ENCODE data around the gene SRGAP2C. TPM values are rescaled to one million over a fixed set of nuclear protein-coding genes. Genes with fewer than 3 reads are reported as not detected.
"Not testable (repeated sequence)": the region's sequence is repeated elsewhere in the genome, so short reads cannot be mapped to it uniquely, and the experiment has no call there.

Gene SRGAP2C
- total and polyA plus RNA-seq, 4 donors = 1.9 to 11.9 (median 4.3) TPM

DNA sequence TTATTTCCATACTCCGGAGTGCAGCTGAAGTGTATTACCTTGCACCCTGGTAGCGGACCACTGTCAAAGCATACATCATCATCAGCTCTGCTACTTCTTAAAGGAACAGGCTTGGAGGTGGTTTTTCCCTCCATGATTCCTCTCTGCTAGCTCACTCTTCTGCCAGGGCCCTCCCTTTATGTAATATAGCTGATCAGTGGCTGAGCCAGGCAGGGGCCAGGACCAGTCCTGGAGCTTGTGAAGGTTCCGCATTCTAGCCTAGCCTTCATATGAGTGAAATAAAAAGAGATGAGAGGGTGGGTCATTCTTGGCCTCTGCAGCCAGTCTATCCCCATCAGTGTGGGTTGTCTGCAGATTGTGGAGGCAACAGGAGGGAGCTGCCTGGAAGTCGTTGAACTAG lies 200.0 kb downstream of the SRGAP2C start:
- DNase-seq (ENCODE audit: low spot score); H3K36me3 ChIP-seq (ENCODE audit: control insufficient read depth in 4 of 4, insufficient read depth in 3 of 4, low read depth in 1 of 4, low read length in 3 of 4); H3K9me3 ChIP-seq (ENCODE audit: control insufficient read depth in 4 of 4, low read length in 3 of 4); H3K4me3 ChIP-seq (ENCODE audit: low read depth in 1 of 3, low read length in 3 of 3); H3K9ac ChIP-seq (ENCODE audit: low read depth in 1 of 2, low read length in 2 of 2); H3K27ac ChIP-seq (ENCODE audit: low read depth in 1 of 2, low read length in 2 of 2); H3K4me1 ChIP-seq (ENCODE audit: control insufficient read depth in 4 of 4, insufficient read depth in 4 of 4, low read length in 3 of 4); H3K27me3 ChIP-seq (ENCODE audit: control insufficient read depth in 4 of 4, insufficient read depth in 4 of 4, low read length in 3 of 4): not testable (repeated sequence)
- WGBS = 83% methylated on average over 3 of the region's 4 CpGs

- H3K36me3 ChIP-seq (ENCODE audit: control insufficient read depth in 4 of 4, insufficient read depth in 3 of 4, low read depth in 1 of 4, low read length in 3 of 4); H3K9ac ChIP-seq (ENCODE audit: low read depth in 1 of 2, low read length in 2 of 2); H3K27ac ChIP-seq (ENCODE audit: low read depth in 1 of 2, low read length in 2 of 2); H3K9me3 ChIP-seq (ENCODE audit: control insufficient read depth in 4 of 4, low read length in 3 of 4); H3K27me3 ChIP-seq (ENCODE audit: control insufficient read depth in 4 of 4, insufficient read depth in 4 of 4, low read length in 3 of 4); H3K4me1 ChIP-seq (ENCODE audit: control insufficient read depth in 4 of 4, insufficient read depth in 4 of 4, low read length in 3 of 4); H3K4me3 ChIP-seq (ENCODE audit: low read depth in 1 of 3, low read length in 3 of 3); DNase-seq (ENCODE audit: low spot score): not testable (repeated sequence)
- no CpG with 5 or more reads among the region's 3 CpGs for WGBS
These were observed 200.4 kb downstream of the SRGAP2C start for GRCh38 chr1:121385162-121385561.

DNA sequence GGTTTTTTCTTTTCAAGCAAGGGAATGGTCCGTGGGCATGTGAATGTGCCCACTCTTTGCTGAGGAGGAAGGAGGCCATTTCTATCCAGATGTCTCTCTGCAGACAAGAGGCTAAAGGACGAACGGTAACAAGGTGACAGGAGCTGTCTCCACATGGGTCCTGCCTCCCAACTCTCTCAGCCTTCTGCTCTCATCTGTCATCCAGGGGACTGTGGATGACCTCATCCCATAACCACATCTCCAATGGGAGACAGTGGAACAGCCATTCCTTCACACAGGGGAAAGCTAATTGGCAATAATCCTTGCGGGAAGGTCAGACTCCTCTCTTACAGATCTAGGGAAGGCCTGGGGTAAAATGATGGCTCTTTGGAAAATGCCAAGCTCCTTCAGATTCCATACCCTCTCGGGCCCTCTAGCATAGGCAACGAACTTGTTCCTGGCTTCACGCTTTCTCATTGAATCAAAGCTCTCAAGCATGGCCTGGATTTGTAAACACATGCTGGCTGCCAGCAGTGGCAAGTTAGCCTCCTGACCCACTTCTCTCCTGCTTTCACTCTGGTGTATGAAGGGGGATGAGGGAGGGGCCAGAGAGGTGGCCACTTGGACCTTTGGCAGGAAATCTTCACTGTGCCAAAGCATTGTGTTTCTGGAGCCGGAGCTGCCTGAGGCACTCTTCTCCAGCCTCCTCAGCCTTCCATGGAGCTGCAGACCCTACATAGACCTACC lies 201.0 kb downstream of the SRGAP2C start:
- H3K36me3 ChIP-seq (ENCODE audit: control insufficient read depth in 4 of 4, insufficient read depth in 3 of 4, low read depth in 1 of 4, low read length in 3 of 4); H3K4me1 ChIP-seq (ENCODE audit: control insufficient read depth in 4 of 4, insufficient read depth in 4 of 4, low read length in 3 of 4); H3K27me3 ChIP-seq (ENCODE audit: control insufficient read depth in 4 of 4, insufficient read depth in 4 of 4, low read length in 3 of 4); H3K9ac ChIP-seq (ENCODE audit: low read depth in 1 of 2, low read length in 2 of 2); H3K9me3 ChIP-seq (ENCODE audit: control insufficient read depth in 4 of 4, low read length in 3 of 4); DNase-seq (ENCODE audit: low spot score); H3K4me3 ChIP-seq (ENCODE audit: low read depth in 1 of 3, low read length in 3 of 3); H3K27ac ChIP-seq (ENCODE audit: low read depth in 1 of 2, low read length in 2 of 2): not testable (repeated sequence)
- WGBS = 61% methylated on average over 6 of the region's 8 CpGs

DNA sequence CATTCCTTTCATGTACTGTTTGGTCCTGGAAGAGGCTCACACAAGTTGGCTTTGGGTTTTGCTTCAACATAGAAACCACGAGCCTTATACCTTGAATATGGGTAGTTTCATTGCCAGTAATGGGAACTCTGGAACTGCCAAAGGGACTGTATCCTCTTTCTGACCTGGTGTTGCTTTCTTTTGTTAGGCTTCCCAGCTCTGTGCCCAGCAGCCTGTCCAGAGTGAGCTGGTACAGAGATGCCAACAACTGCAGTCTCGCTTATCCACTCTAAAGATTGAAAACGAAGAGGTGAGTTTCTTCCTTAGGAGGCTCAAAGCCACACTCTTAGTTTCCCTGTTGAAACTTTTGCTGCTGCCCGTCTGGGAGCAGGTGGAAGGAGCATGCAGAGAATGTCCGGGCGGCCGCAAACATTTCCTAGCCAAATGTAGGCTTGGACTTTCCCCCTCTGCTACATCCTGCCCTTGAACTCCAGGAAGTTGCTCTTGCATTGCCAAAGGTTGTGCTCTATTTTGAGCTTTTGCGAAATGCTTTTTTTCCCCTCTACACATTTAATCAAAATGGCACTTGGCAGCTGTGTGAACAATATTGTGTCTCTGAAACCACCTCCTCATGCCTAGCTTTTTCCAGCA lies 201.7 kb downstream of the SRGAP2C start:
- H3K36me3 ChIP-seq (ENCODE audit: control insufficient read depth in 4 of 4, insufficient read depth in 3 of 4, low read depth in 1 of 4, low read length in 3 of 4); H3K4me3 ChIP-seq (ENCODE audit: low read depth in 1 of 3, low read length in 3 of 3); H3K27me3 ChIP-seq (ENCODE audit: control insufficient read depth in 4 of 4, insufficient read depth in 4 of 4, low read length in 3 of 4); H3K9me3 ChIP-seq (ENCODE audit: control insufficient read depth in 4 of 4, low read length in 3 of 4); H3K27ac ChIP-seq (ENCODE audit: low read depth in 1 of 2, low read length in 2 of 2); DNase-seq (ENCODE audit: low spot score); H3K9ac ChIP-seq (ENCODE audit: low read depth in 1 of 2, low read length in 2 of 2); H3K4me1 ChIP-seq (ENCODE audit: control insufficient read depth in 4 of 4, insufficient read depth in 4 of 4, low read length in 3 of 4): not testable (repeated sequence)
- WGBS = no CpG with 5 or more reads among the region's 8 CpGs

DNA sequence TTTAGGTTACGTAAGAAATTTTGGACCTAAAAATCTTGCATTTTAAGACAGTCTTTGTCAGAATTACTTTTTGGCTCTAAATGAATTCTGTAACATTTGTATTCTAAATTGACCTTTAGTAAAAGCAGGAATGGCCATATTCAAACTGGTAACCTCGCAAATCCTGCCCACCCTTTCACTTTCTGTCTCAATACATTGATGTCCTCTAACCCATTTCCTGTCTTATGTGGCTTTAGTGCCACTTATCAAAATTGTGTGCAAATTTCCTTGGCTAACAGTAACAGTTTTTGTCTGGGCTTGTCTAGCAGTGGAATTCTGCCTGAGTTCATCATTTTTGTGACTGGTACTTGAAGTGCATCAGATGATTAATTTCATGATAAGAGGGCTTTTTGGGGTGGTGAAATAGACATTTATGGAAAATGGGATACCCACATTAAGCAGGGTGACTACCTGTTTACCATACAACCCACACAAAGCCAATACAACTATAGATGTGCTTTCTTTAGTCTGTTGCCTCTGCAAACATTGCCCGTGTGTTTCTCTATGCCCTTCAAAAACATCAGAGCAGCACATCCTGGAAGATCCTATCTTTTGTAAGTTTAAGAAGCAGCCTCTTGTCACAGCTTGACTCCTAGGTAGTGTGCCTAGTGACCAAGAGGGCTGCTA lies 205.3 kb downstream of the SRGAP2C start:
- not testable (repeated sequence) for H3K4me1 ChIP-seq (ENCODE audit: control insufficient read depth in 4 of 4, insufficient read depth in 4 of 4, low read length in 3 of 4); H3K27me3 ChIP-seq (ENCODE audit: control insufficient read depth in 4 of 4, insufficient read depth in 4 of 4, low read length in 3 of 4); DNase-seq (ENCODE audit: low spot score); H3K9ac ChIP-seq (ENCODE audit: low read depth in 1 of 2, low read length in 2 of 2); H3K4me3 ChIP-seq (ENCODE audit: low read depth in 1 of 3, low read length in 3 of 3); H3K9me3 ChIP-seq (ENCODE audit: control insufficient read depth in 4 of 4, low read length in 3 of 4); H3K27ac ChIP-seq (ENCODE audit: low read depth in 1 of 2, low read length in 2 of 2); H3K36me3 ChIP-seq (ENCODE audit: control insufficient read depth in 4 of 4, insufficient read depth in 3 of 4, low read depth in 1 of 4, low read length in 3 of 4)
- no CpG with 5 or more reads among the region's 3 CpGs for WGBS

DNA sequence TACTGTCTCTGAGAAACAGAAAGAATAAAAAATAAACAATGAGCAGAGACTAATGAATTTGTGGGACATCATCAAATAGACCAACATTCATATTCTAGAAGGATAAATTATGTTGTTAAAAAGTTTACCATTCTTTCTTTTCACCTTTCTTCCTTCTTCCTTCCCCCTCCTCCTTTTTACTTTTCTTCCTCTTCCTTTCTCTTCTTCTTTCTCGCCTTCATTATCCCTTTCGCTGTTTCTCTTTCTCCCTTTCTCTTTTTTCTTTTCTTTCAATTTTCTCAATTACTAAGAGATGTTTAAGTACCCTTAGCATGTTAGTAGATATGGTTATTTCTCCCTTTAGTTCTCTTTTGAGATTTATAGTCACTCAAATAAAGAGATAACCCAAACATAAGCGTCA lies 207.4 kb downstream of the SRGAP2C start:
- H3K9me3 ChIP-seq (ENCODE audit: control insufficient read depth in 4 of 4, low read length in 3 of 4); H3K27me3 ChIP-seq (ENCODE audit: control insufficient read depth in 4 of 4, insufficient read depth in 4 of 4, low read length in 3 of 4); H3K9ac ChIP-seq (ENCODE audit: low read depth in 1 of 2, low read length in 2 of 2); H3K4me1 ChIP-seq (ENCODE audit: control insufficient read depth in 4 of 4, insufficient read depth in 4 of 4, low read length in 3 of 4); H3K27ac ChIP-seq (ENCODE audit: low read depth in 1 of 2, low read length in 2 of 2); H3K36me3 ChIP-seq (ENCODE audit: control insufficient read depth in 4 of 4, insufficient read depth in 3 of 4, low read depth in 1 of 4, low read length in 3 of 4); H3K4me3 ChIP-seq (ENCODE audit: low read depth in 1 of 3, low read length in 3 of 3); DNase-seq (ENCODE audit: low spot score): not testable (repeated sequence)
- WGBS = 96% methylated on average over 3 of the region's 3 CpGs

- 9% methylated on average over 38 of the region's 38 CpGs for WGBS
- H3K9ac ChIP-seq (ENCODE audit: low read depth in 1 of 2, low read length in 2 of 2) = not testable (repeated sequence)
- H3K4me3 ChIP-seq (ENCODE audit: low read depth in 1 of 3, low read length in 3 of 3) = peak overlapping the region in 2 of 3 donors; percentile 9 to 61
These were observed 211.0 kb downstream of the SRGAP2C start for GRCh38 chr1:121395718-121396201.

GRCh38 chr1:121396335-121397081 lies 211.7 kb downstream of the SRGAP2C start:
- H3K27me3 ChIP-seq (ENCODE audit: control insufficient read depth in 4 of 4, insufficient read depth in 4 of 4, low read length in 3 of 4); H3K4me1 ChIP-seq (ENCODE audit: control insufficient read depth in 4 of 4, insufficient read depth in 4 of 4, low read length in 3 of 4); H3K36me3 ChIP-seq (ENCODE audit: control insufficient read depth in 4 of 4, insufficient read depth in 3 of 4, low read depth in 1 of 4, low read length in 3 of 4); H3K9ac ChIP-seq (ENCODE audit: low read depth in 1 of 2, low read length in 2 of 2); H3K9me3 ChIP-seq (ENCODE audit: control insufficient read depth in 4 of 4, low read length in 3 of 4); DNase-seq (ENCODE audit: low spot score): not testable (repeated sequence)
- H3K27ac ChIP-seq (ENCODE audit: low read depth in 1 of 2, low read length in 2 of 2) = peak overlapping the region; percentile 46 to 50
- 7% methylated on average over 79 of the region's 88 CpGs for WGBS
- H3K4me3 ChIP-seq (ENCODE audit: low read depth in 1 of 3, low read length in 3 of 3) = peak overlapping the region in 2 of 3 donors; percentile 39 to 61

More at GRCh38 chr1:121395718-121396201, 211.0 kb downstream of the SRGAP2C start:
- H3K4me1 ChIP-seq (ENCODE audit: control insufficient read depth in 4 of 4, insufficient read depth in 4 of 4, low read length in 3 of 4); H3K27ac ChIP-seq (ENCODE audit: low read depth in 1 of 2, low read length in 2 of 2); H3K9me3 ChIP-seq (ENCODE audit: control insufficient read depth in 4 of 4, low read length in 3 of 4); H3K36me3 ChIP-seq (ENCODE audit: control insufficient read depth in 4 of 4, insufficient read depth in 3 of 4, low read depth in 1 of 4, low read length in 3 of 4); DNase-seq (ENCODE audit: low spot score); H3K27me3 ChIP-seq (ENCODE audit: control insufficient read depth in 4 of 4, insufficient read depth in 4 of 4, low read length in 3 of 4): not testable (repeated sequence)
